Ishikawa (cell line): ENCODE data around the gene PRL.

Experiments used
- CEBPB ChIP-seq: IDR thresholded peaks from 2 replicates; pipeline ENCODE4 v1.6.1; 2012
- CREB1 ChIP-seq: IDR thresholded peaks from 2 replicates; pipeline ENCODE4 v1.6.1; 2012; ENCODE audit warnings: low read depth
- EGR1 ChIP-seq: IDR thresholded peaks from 2 replicates; pipeline ENCODE4 v1.6.1; 2012
- EP300 ChIP-seq: IDR thresholded peaks from 2 replicates; pipeline ENCODE4 v1.6.1; 2012; ENCODE audit warnings: borderline replicate concordance
- FOXM1 ChIP-seq: IDR thresholded peaks from 2 replicates; pipeline ENCODE4 v1.6.1; 2012; ENCODE audit warnings: low read depth, borderline replicate concordance
- MAX ChIP-seq: IDR thresholded peaks from 2 replicates; pipeline ENCODE4 v1.6.1; 2012
- NFIC ChIP-seq: IDR thresholded peaks from 2 replicates; pipeline ENCODE4 v1.6.1; 2012
- RAD21 ChIP-seq: IDR thresholded peaks from 2 replicates; pipeline ENCODE4 v1.6.1; 2012; ENCODE audit warnings: low read depth
- REST ChIP-seq: IDR thresholded peaks from 2 replicates; pipeline ENCODE4 v1.6.1; 2012; ENCODE audit warnings: low read depth, mild to moderate bottlenecking
- TAF1 ChIP-seq: IDR thresholded peaks from 2 replicates; pipeline ENCODE4 v1.6.1; 2012; ENCODE audit warnings: low read depth, mild to moderate bottlenecking
- TCF12 ChIP-seq: IDR thresholded peaks from 2 replicates; pipeline ENCODE4 v1.6.1; 2012; ENCODE audit warnings: low read depth
- TEAD4 ChIP-seq: IDR thresholded peaks from 2 replicates; pipeline ENCODE4 v1.6.1; 2012
- YY1 ChIP-seq: IDR thresholded peaks from 2 replicates; pipeline ENCODE4 v1.6.1; 2012; ENCODE audit warnings: low read depth
- ZBTB7A ChIP-seq: IDR thresholded peaks from 2 replicates; pipeline ENCODE4 v1.6.1; 2012; ENCODE audit warnings: low read depth
- TF ChIP-seq, protein P1 (sequence below): IDR thresholded peaks from 2 replicates; pipeline ENCODE4 v1.6.1; 2012

Gene PRL

GRCh38 chr6:22253955-22254655 is 42.7 kb downstream of the PRL start:
- TF ChIP-seq YY1 (no peak), REST (no peak), TEAD4 (no peak), TCF12 (no peak), TAF1 (no peak), MAX (no peak), EGR1 (no peak), CEBPB (no peak), FOXM1 (no peak), NFIC (no peak), RAD21 (no peak)

DNA sequence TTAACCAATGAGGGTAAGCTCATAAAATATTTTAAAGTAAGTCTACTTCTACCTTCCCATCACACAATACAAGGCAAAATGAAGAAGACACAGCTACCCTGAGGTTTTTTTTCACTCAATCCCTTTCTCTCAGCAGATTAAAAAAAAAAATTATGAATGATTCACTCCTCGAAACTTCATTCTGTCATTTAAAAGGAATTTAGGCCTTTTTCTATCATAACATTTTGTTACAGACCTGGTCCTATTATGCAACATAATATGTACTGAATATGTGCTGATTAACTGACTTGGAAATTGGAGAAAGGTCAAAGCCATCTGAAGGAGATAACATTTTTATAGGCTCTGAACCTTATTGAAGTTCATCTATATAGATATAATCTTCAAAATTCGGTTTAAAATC is 45.5 kb downstream of the PRL start:
- TF ChIP-seq TAF1 (no peak), CREB1 (no peak), CEBPB (0 out of 2 replicates have a peak, but pooled peaks have one; percentile 36), TEAD4 (peak; percentile 25; the same call in 1 of the 2 replicates)

- TF ChIP-seq RAD21 = no peak
- TF ChIP-seq FOXM1 = no peak
- TF ChIP-seq, protein P1, sequence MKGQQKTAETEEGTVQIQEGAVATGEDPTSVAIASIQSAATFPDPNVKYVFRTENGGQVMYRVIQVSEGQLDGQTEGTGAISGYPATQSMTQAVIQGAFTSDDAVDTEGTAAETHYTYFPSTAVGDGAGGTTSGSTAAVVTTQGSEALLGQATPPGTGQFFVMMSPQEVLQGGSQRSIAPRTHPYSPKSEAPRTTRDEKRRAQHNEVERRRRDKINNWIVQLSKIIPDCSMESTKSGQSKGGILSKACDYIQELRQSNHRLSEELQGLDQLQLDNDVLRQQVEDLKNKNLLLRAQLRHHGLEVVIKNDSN = no peak
- no peak for TF ChIP-seq YY1
- TF ChIP-seq TCF12 = no peak
- TF ChIP-seq REST = no peak
- TF ChIP-seq MAX = no peak
- no peak for TF ChIP-seq TEAD4
- TF ChIP-seq CREB1 = no peak
- TF ChIP-seq NFIC = no peak
- TF ChIP-seq CEBPB = no peak
- TF ChIP-seq ZBTB7A = no peak
- no peak for TF ChIP-seq EP300
- no peak for TF ChIP-seq TAF1
Measured at GRCh38 chr6:22250486-22250885, 46.4 kb downstream of the PRL start.

GRCh38 chr6:22249711-22250350 is 47.0 kb downstream of the PRL start:
- TF ChIP-seq CREB1 (no peak), YY1 (no peak), FOXM1 (no peak), TEAD4 (no peak), RAD21 (no peak), REST (no peak), NFIC (no peak), EP300 (no peak), TAF1 (no peak), CEBPB (no peak), EGR1 (no peak), TCF12 (no peak), ZBTB7A (no peak), MAX (no peak)
- TF ChIP-seq, protein P1 = no peak
